ENCODE results near the gene SELENOK. TPM values are rescaled to one million over a fixed set of nuclear protein-coding genes. Genes with fewer than 3 reads are reported as not detected.

SELENOK gene
- total RNA-seq, 2 donors from 2014 or later = 47.0 to 47.1 TPM

GRCh38 chr3:53884623-53885022, 7.0 kb downstream of the SELENOK start:
- TF ChIP-seq CTCF (conservative IDR thresholded peaks at IDR 0.05) = no peak
- Mint-ChIP-seq H3K27me3 (ENCODE audit: insufficient read depth) (no peaks in the 10 kb centered on the region), H3K9me3 (no peaks in the 10 kb centered on the region), H3K4me3 (no peak overlapping the region), H3K27ac (no peak overlapping the region), H3K4me1 (peaks cover 11% of the 10 kb centered on the region), H3K36me3 (ENCODE audit: low read depth) (peaks cover 31% of the 10 kb centered on the region)
- 93 to 96% methylated on average over 7 to 11 of the region's 11 CpGs for WGBS, 2 experiments (ENCODE audit: insufficient coverage in 1 of 2, insufficient read length in 1 of 2)
- Histone ChIP-seq H3K36me3 (ENCODE audit: control insufficient read depth, insufficient read depth, low read length) (peaks cover 50% of the 10 kb centered on the region), H3K27me3 (ENCODE audit: control insufficient read depth, insufficient read depth, low read length, poor library complexity, severe bottlenecking) (no peaks in the 10 kb centered on the region), H3K9ac (ENCODE audit: extremely low read depth, low read length, poor library complexity, severe bottlenecking) (no peak overlapping the region), H3K9me3 (ENCODE audit: control insufficient read depth, low read length) (no peaks in the 10 kb centered on the region), H3K4me3 (ENCODE audit: low read length) (no peak overlapping the region), H3K27ac (ENCODE audit: low read depth, low read length) (no peak overlapping the region), H3K4me1 (ENCODE audit: control insufficient read depth, insufficient read depth, low read length) (peaks cover 3% of the 10 kb centered on the region)
- DNase-seq = no peak

GRCh38 chr3:53883008-53883407, 8.7 kb downstream of the SELENOK start:
- no peaks in the 10 kb centered on the region for H3K27me3 Mint-ChIP-seq (ENCODE audit: insufficient read depth)
- H3K4me1 Mint-ChIP-seq = peaks cover 11% of the 10 kb centered on the region
- no peaks in the 10 kb centered on the region for H3K9me3 ChIP-seq (ENCODE audit: control insufficient read depth, low read length)
- H3K9me3 Mint-ChIP-seq = no peaks in the 10 kb centered on the region
- H3K36me3 ChIP-seq (ENCODE audit: control insufficient read depth, insufficient read depth, low read length) = peaks cover 61% of the 10 kb centered on the region
- H3K27ac Mint-ChIP-seq = peak overlapping the region; percentile 4
- H3K9ac ChIP-seq (ENCODE audit: extremely low read depth, low read length, poor library complexity, severe bottlenecking) = no peak overlapping the region
- H3K4me3 ChIP-seq (ENCODE audit: low read length) = no peak overlapping the region
- H3K4me3 Mint-ChIP-seq = peak overlapping the region; percentile 96
- H3K27me3 ChIP-seq (ENCODE audit: control insufficient read depth, insufficient read depth, low read length, poor library complexity, severe bottlenecking) = no peaks in the 10 kb centered on the region
- DNase-seq = no peak
- peaks cover 3% of the 10 kb centered on the region for H3K4me1 ChIP-seq (ENCODE audit: control insufficient read depth, insufficient read depth, low read length)
- 95 to 100% methylated on average over 4 of the region's 4 CpGs for WGBS, 2 experiments (ENCODE audit: insufficient coverage in 1 of 2, insufficient read length in 1 of 2)
- peaks cover 36% of the 10 kb centered on the region for H3K36me3 Mint-ChIP-seq (ENCODE audit: low read depth)
- no peak overlapping the region for H3K27ac ChIP-seq (ENCODE audit: low read depth, low read length)
- no peak for TF ChIP-seq CTCF (conservative IDR thresholded peaks at IDR 0.05)

GRCh38 chr3:53881691-53882593, 9.7 kb downstream of the SELENOK start, which contains the start of gene ACTR8:
TSS of gene ACTR8 (minus strand) at chr3:53882152. CDS start at chr3:53882101, 51 bp downstream.
- 2 to 23% methylated on average over 4 to 65 of the region's 65 CpGs for WGBS, 2 experiments (ENCODE audit: insufficient coverage in 1 of 2, insufficient read length in 1 of 2)
- Histone ChIP-seq H3K4me3 (ENCODE audit: low read length) (peak within 1 kb of the TSS; percentile 98), H3K36me3 (ENCODE audit: control insufficient read depth, insufficient read depth, low read length) (peaks cover 61% of the 10 kb centered on the region), H3K4me1 (ENCODE audit: control insufficient read depth, insufficient read depth, low read length) (peaks cover 3% of the 10 kb centered on the region), H3K9ac (ENCODE audit: extremely low read depth, low read length, poor library complexity, severe bottlenecking) (peak within 1 kb of the TSS; percentile 89), H3K9me3 (ENCODE audit: control insufficient read depth, low read length) (no peaks in the 10 kb centered on the region), H3K27ac (ENCODE audit: low read depth, low read length) (peak within 1 kb of the TSS; percentile 80), H3K27me3 (ENCODE audit: control insufficient read depth, insufficient read depth, low read length, poor library complexity, severe bottlenecking) (no peaks in the 10 kb centered on the region)
- peak; percentile 55 for TF ChIP-seq CTCF (conservative IDR thresholded peaks at IDR 0.05)
- DNase-seq = peak; percentile 97
- Mint-ChIP-seq H3K4me1 (peaks cover 11% of the 10 kb centered on the region), H3K36me3 (ENCODE audit: low read depth) (peaks cover 40% of the 10 kb centered on the region), H3K27ac (peak within 1 kb of the TSS; percentile 98), H3K9me3 (no peaks in the 10 kb centered on the region), H3K4me3 (peak within 1 kb of the TSS; percentile 96), H3K27me3 (ENCODE audit: insufficient read depth) (no peaks in the 10 kb centered on the region)
